GM23248 (cell line): Measurements from ENCODE around the gene SYTL2.

ENCODE experiments used
- EZH2 ChIP-seq: fragments of 200-600 bp; sonication (generic); IDR thresholded peaks from 2 replicates; pipeline ENCODE4 v1.6.1; 2018; ENCODE audit warnings: antibody characterized with exemption, mild to moderate bottlenecking; ENCODE audit not compliant: insufficient read depth, poor library complexity, severe bottlenecking
- EZH2phosphoT487 ChIP-seq: fragments of 200-600 bp; sonication (generic); IDR thresholded peaks from 2 replicates; pipeline ENCODE4 v1.6.1; 2018; ENCODE audit warnings: antibody characterized with exemption, moderate library complexity, mild to moderate bottlenecking, low read depth; ENCODE audit not compliant: insufficient read depth

DNA sequence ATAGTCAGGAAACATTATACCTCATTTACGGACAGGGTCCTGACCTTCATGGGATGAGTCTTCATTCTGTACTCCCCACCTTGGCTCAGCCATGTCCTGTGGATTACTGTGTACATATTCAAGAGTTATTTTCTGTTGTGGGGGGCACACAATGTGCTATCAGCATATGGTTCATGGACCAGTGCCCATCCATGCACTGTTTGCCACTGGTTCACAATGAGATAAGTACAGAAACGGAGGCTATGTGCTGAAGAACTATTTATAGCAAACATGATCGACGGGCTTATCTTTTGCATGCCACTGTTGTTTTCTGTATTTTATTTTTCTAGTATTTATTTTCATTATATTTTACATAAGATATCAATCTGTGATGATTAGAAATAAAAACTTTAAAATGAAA, 68.6 kb downstream of the SYTL2 start:
- TF ChIP-seq EZH2 (no peak), EZH2phosphoT487 (no peak)
